HG03064 (cell line): ENCODE results near the gene PEX5L.

Experiments
- ATAC-seq: cut with Tn5 transposase; IDR thresholded peaks from one replicate; pipeline ENCODE4 v1.9.1; 2021; ENCODE audit warnings: low read depth; ENCODE audit not compliant: unreplicated experiment

The PEX5L gene

GRCh38 chr3:179907784-179908482 lies 128.8 kb downstream of the PEX5L start:
- no peak for ATAC-seq

- ATAC-seq = no peak
These were observed 134.7 kb downstream of the PEX5L start for GRCh38 chr3:179902061-179902460.

GRCh38 chr3:179898024-179898423 lies 138.7 kb downstream of the PEX5L start:
- no peak for ATAC-seq

- no peak for ATAC-seq
These were observed 139.5 kb downstream of the PEX5L start for GRCh38 chr3:179897231-179897630.

GRCh38 chr3:179896507-179896906 lies 140.2 kb downstream of the PEX5L start:
- ATAC-seq = no peak

GRCh38 chr3:179895330-179895729 lies 141.4 kb downstream of the PEX5L start:
- ATAC-seq = no peak

- ATAC-seq = no peak
These were observed 149.3 kb downstream of the PEX5L start for GRCh38 chr3:179887295-179887943.

- no peak for ATAC-seq
These were observed 150.8 kb downstream of the PEX5L start for GRCh38 chr3:179885950-179886349.

GRCh38 chr3:179884136-179884535 lies 152.6 kb downstream of the PEX5L start:
- ATAC-seq = no peak

GRCh38 chr3:179882292-179882691 lies 154.4 kb downstream of the PEX5L start:
- ATAC-seq = peak; percentile 52

GRCh38 chr3:179881791-179882190 lies 154.9 kb downstream of the PEX5L start:
- ATAC-seq = no peak

GRCh38 chr3:179880868-179881267 lies 155.9 kb downstream of the PEX5L start:
- ATAC-seq = no peak

- no peak for ATAC-seq
These were observed 160.3 kb downstream of the PEX5L start for GRCh38 chr3:179876440-179876839.

GRCh38 chr3:179872842-179873241 lies 163.9 kb downstream of the PEX5L start:
- ATAC-seq = no peak

- no peak for ATAC-seq
These were observed 165.0 kb downstream of the PEX5L start for GRCh38 chr3:179871782-179872181.

GRCh38 chr3:179868715-179869114 lies 168.0 kb downstream of the PEX5L start:
- no peak for ATAC-seq

GRCh38 chr3:179867961-179868360 lies 168.8 kb downstream of the PEX5L start:
- ATAC-seq = no peak

- ATAC-seq = no peak
These were observed 170.8 kb downstream of the PEX5L start for GRCh38 chr3:179865861-179866505.

- ATAC-seq = no peak
These were observed 174.8 kb downstream of the PEX5L start for GRCh38 chr3:179861953-179862352.

- ATAC-seq = no peak
These were observed 175.4 kb downstream of the PEX5L start for GRCh38 chr3:179861292-179861691.

GRCh38 chr3:179860275-179861107 lies 176.2 kb downstream of the PEX5L start:
- ATAC-seq = no peak
